Heart left ventricle (tissue), 13 donors: ENCODE measurements around the gene PGK2.

Experiments used
- POLR2A ChIP-seq, 2 donors: fragments of 450-650 bp; IDR thresholded peaks; one replicate each; pipeline ENCODE4 v1.6.1; 2017; ENCODE audit warnings: antibody characterized with exemption in 2 of 2, mild to moderate bottlenecking in 2 of 2, moderate library complexity in 2 of 2
- TF ChIP-seq, protein P1 (sequence below), 12 donors: fragments of 200-600 bp; sonication (generic) in 4 of 12; IDR thresholded peaks; one replicate each; pipeline versions ENCODE4 v1.5.0 to v1.8.0; 2018 to 2022; ENCODE audit warnings: antibody characterized with exemption in 12 of 12, mild to moderate bottlenecking in 5 of 12
- donor health status: ischemic (EF 13 %, LVEDD 7.1; RV severe dilation, severe dysfunction).
- donor health status: DM: no; HTN: yes; CAD: no.
- donor health status: DM: no; HTN: no; CAD: no.
- donor health status: ischemic (EF 25% LVEDD 6.9; RV normal size, moderate dysfunction).
- donor health status: ischemic (EF 25% LVEDD 5.7; RV mildly dilated, moderate dysfunction).
- donor health status: ischemic (EF 35%, LVEDD 5.7; RV mildly dilated, moderate dysfunction).
- donor health status: nonischemic (EF 11% LVEDD 7.7; RV severe dilation, severe dysfunction).
- donor health status: DM: yes; HTN: yes; CAD: no.
- donor health status: PGD.
- donor health status: ischemic (EF 29% LVEDD 5.4; RV normal size, mild dysfunction).
- donor health status: nonischemic (EF 23%, LVEDD 6.1; RV moderate dilation, normal function).

DNA sequence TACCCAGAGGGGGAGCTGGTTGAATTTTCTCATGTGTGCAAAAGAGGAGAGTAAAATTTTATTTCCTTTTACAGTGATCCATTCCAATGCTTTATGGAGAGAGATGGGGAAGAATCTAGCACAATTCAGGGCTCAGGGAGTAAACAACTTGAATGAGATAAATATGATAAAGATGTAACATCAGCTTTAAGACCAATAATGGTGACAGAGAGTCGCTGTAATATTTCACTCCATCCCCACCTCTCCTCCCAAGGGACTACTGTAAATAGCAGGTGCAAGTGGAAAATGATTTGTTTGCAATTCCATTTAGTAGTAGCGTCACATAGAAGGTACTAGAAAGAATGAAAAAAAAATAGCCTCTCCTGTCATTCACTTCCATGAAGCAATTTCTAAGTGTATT is 47.7 kb downstream of the PGK2 start:
- TF ChIP-seq, protein P1, sequence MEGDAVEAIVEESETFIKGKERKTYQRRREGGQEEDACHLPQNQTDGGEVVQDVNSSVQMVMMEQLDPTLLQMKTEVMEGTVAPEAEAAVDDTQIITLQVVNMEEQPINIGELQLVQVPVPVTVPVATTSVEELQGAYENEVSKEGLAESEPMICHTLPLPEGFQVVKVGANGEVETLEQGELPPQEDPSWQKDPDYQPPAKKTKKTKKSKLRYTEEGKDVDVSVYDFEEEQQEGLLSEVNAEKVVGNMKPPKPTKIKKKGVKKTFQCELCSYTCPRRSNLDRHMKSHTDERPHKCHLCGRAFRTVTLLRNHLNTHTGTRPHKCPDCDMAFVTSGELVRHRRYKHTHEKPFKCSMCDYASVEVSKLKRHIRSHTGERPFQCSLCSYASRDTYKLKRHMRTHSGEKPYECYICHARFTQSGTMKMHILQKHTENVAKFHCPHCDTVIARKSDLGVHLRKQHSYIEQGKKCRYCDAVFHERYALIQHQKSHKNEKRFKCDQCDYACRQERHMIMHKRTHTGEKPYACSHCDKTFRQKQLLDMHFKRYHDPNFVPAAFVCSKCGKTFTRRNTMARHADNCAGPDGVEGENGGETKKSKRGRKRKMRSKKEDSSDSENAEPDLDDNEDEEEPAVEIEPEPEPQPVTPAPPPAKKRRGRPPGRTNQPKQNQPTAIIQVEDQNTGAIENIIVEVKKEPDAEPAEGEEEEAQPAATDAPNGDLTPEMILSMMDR (IDR thresholded peaks at IDR 0.05), result no peak
- TF ChIP-seq POLR2A (IDR thresholded peaks at IDR 0.05), result no peak
